Type B pancreatic cell (in vitro differentiated cells): ENCODE results near the gene SGK1. TPM values are rescaled to one million over a fixed set of nuclear protein-coding genes. Genes with fewer than 3 reads are reported as not detected.
A peak's percentile ranks its signal among the peaks of the same experiment; 100 is the strongest.
"Not testable (repeated sequence)": the region's sequence is repeated elsewhere in the genome, so short reads cannot be mapped to it uniquely, and the experiment has no call there.

ENCODE experiments used
- DNase-seq: peaks from one replicate; pipeline ENCODE4 v3.0.0; 2021; ENCODE audit warnings: mixed read lengths; ENCODE audit not compliant: unreplicated experiment; ENCODE audit errors: extremely low spot score
- H3K27ac Mint-ChIP-seq: 2 replicates; pipeline ENCODE4 v1.8.0; 2021; ENCODE audit warnings: mild to moderate bottlenecking, mixed read lengths
- H3K27me3 Mint-ChIP-seq: 2 replicates; pipeline ENCODE4 v1.8.0; 2021; ENCODE audit warnings: mixed read lengths
- H3K36me3 Mint-ChIP-seq: 2 replicates; pipeline ENCODE4 v1.8.0; 2021; ENCODE audit warnings: mixed read lengths
- H3K4me1 Mint-ChIP-seq: one replicate; pipeline ENCODE4 v1.8.0; 2021; ENCODE audit warnings: mixed read lengths; ENCODE audit not compliant: unreplicated experiment
- H3K4me3 Mint-ChIP-seq: 2 replicates; pipeline ENCODE4 v1.8.0; 2021; ENCODE audit warnings: mild to moderate bottlenecking, mixed read lengths
- H3K9me3 Mint-ChIP-seq: 2 replicates; pipeline ENCODE4 v1.8.0; 2021; ENCODE audit warnings: mixed read lengths
- CTCF ChIP-seq: fragments of 200-600 bp; sonication (generic); conservative IDR thresholded peaks from 2 replicates; pipeline ENCODE4 v1.5.0; 2021; ENCODE audit warnings: antibody characterized with exemption, mild to moderate bottlenecking
- total RNA-seq: library from RNA; stranded (reverse); gene quantifications from 2 replicates; pipeline ENCODE4 v1.2.1, GENCODE V29; 2021; ENCODE audit warnings: low replicate concordance

The SGK1 gene
- total RNA-seq, 1 donor from 2014 or later = 52.6 TPM

GRCh38 chr6:134207421-134207820 lies 110.5 kb downstream of the SGK1 start:
- DNase-seq = no peak
- Mint-ChIP-seq H3K36me3 (peaks cover 3% of the 10 kb centered on the region), H3K9me3 (peaks cover 5% of the 10 kb centered on the region), H3K27ac (no peak overlapping the region), H3K4me1 (no peaks in the 10 kb centered on the region), H3K4me3 (no peak overlapping the region), H3K27me3 (no peaks in the 10 kb centered on the region)
- TF ChIP-seq CTCF = no peak

GRCh38 chr6:134205366-134205765 lies 112.5 kb downstream of the SGK1 start:
- Mint-ChIP-seq H3K36me3 (peaks cover 3% of the 10 kb centered on the region), H3K4me1 (no peaks in the 10 kb centered on the region), H3K27me3 (no peaks in the 10 kb centered on the region), H3K9me3 (peaks cover 5% of the 10 kb centered on the region), H3K27ac (no peak overlapping the region), H3K4me3 (no peak overlapping the region)
- DNase-seq = no peak
- no peak for TF ChIP-seq CTCF

- not testable (repeated sequence) for H3K4me3 Mint-ChIP-seq, DNase-seq, H3K36me3 Mint-ChIP-seq, H3K27ac Mint-ChIP-seq, H3K9me3 Mint-ChIP-seq, H3K27me3 Mint-ChIP-seq, H3K4me1 Mint-ChIP-seq
Measured at GRCh38 chr6:134204759-134205158, 113.2 kb downstream of the SGK1 start.

GRCh38 chr6:134204031-134204430 lies 113.9 kb downstream of the SGK1 start:
- H3K27ac Mint-ChIP-seq = no peak overlapping the region
- peaks cover 5% of the 10 kb centered on the region for H3K9me3 Mint-ChIP-seq

GRCh38 chr6:134201716-134202115 lies 116.2 kb downstream of the SGK1 start:
- no peak overlapping the region for H3K27ac Mint-ChIP-seq
- H3K27me3 Mint-ChIP-seq = no peaks in the 10 kb centered on the region
- TF ChIP-seq CTCF = no peak
- DNase-seq = no peak
- H3K9me3 Mint-ChIP-seq = peaks cover 5% of the 10 kb centered on the region
- H3K36me3 Mint-ChIP-seq = peaks cover 3% of the 10 kb centered on the region
- H3K4me1 Mint-ChIP-seq = no peaks in the 10 kb centered on the region
- no peak overlapping the region for H3K4me3 Mint-ChIP-seq

More at GRCh38 chr6:134204031-134204430, 113.9 kb downstream of the SGK1 start:
- DNase-seq = no peak
- Mint-ChIP-seq H3K4me3 (no peak overlapping the region), H3K27me3 (no peaks in the 10 kb centered on the region), H3K4me1 (no peaks in the 10 kb centered on the region), H3K36me3 (peaks cover 3% of the 10 kb centered on the region)
- TF ChIP-seq CTCF = no peak

- peaks cover 3% of the 10 kb centered on the region for H3K36me3 Mint-ChIP-seq
- TF ChIP-seq CTCF = no peak
- peak overlapping the region; percentile 27 for H3K4me3 Mint-ChIP-seq
- peaks cover 5% of the 10 kb centered on the region for H3K9me3 Mint-ChIP-seq
- no peak for DNase-seq
- no peaks in the 10 kb centered on the region for H3K4me1 Mint-ChIP-seq
- H3K27ac Mint-ChIP-seq = peak overlapping the region; percentile 30
- no peaks in the 10 kb centered on the region for H3K27me3 Mint-ChIP-seq
Measured at GRCh38 chr6:134199848-134200606, 117.9 kb downstream of the SGK1 start.
